Measurements from ENCODE around the gene CPNE4. TPM values are rescaled to one million over a fixed set of nuclear protein-coding genes. Genes with fewer than 3 reads are reported as not detected.

The CPNE4 gene
- total RNA-seq, 1 donor from 2014 or later = 0.26 TPM

DNA sequence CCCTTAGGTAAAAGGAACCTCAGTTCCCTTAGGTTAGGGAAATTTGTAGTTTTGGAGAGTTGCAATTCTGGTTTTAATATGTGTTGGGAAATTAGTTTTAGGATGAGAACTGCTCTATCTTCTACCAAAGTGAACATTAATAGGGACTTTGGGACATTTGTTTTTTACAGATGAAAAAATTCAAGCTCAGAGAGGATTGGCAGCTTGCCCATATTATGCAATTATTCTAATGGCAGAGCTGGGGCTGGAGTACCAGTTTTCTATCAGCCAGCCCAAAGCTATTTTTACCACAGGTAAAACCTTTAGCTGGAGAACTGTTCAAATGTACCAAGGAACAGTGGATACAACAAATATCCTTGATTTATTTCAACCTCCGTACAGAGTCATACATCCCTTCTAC, 127.0 kb downstream of the CPNE4 start:
- no peak overlapping the region for H3K27ac ChIP-seq
- intact Hi-C loops (cut with DNase I) = no loop called here
- no peaks in the 10 kb centered on the region for H3K9me3 ChIP-seq
- no peaks in the 10 kb centered on the region for H3K27me3 ChIP-seq
- TF ChIP-seq, protein P1, sequence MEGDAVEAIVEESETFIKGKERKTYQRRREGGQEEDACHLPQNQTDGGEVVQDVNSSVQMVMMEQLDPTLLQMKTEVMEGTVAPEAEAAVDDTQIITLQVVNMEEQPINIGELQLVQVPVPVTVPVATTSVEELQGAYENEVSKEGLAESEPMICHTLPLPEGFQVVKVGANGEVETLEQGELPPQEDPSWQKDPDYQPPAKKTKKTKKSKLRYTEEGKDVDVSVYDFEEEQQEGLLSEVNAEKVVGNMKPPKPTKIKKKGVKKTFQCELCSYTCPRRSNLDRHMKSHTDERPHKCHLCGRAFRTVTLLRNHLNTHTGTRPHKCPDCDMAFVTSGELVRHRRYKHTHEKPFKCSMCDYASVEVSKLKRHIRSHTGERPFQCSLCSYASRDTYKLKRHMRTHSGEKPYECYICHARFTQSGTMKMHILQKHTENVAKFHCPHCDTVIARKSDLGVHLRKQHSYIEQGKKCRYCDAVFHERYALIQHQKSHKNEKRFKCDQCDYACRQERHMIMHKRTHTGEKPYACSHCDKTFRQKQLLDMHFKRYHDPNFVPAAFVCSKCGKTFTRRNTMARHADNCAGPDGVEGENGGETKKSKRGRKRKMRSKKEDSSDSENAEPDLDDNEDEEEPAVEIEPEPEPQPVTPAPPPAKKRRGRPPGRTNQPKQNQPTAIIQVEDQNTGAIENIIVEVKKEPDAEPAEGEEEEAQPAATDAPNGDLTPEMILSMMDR (IDR thresholded peaks at IDR 0.05) = no peak
- ATAC-seq (no peak), DNase-seq (no peak)
- H3K4me1 ChIP-seq = no peaks in the 10 kb centered on the region
- no peak overlapping the region for H3K4me3 ChIP-seq
- no peaks in the 10 kb centered on the region for H3K36me3 ChIP-seq

DNA sequence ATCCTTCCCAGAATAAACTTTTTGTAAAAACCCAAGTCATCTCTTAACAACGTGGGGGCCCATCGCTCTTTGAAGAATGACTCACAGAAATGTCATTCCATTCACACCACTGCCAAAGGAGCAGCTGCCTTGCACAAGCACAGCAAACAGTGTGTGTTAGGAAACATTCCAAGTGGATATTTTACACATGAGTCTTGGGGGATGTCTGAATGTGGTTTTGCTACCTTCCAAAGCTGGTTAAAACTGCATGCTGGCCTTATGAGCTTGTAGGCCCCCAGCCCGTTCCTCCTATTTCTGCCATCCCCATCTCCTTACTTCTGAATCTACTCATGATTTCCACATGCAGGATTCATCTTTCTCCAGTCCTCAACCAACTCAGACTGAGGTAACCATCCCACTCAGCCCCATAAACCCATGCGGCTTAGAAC, 130.8 kb downstream of the CPNE4 start:
- Histone ChIP-seq H3K4me1 (no peaks in the 10 kb centered on the region), H3K27ac (no peak overlapping the region), H3K4me3 (no peak overlapping the region), H3K9me3 (no peaks in the 10 kb centered on the region), H3K36me3 (no peaks in the 10 kb centered on the region), H3K27me3 (no peaks in the 10 kb centered on the region)
- DNase-seq = no peak
- intact Hi-C loops (cut with DNase I) = no loop called here
- TF ChIP-seq, protein P1 (IDR thresholded peaks at IDR 0.05) = no peak
- no peak for ATAC-seq

DNA sequence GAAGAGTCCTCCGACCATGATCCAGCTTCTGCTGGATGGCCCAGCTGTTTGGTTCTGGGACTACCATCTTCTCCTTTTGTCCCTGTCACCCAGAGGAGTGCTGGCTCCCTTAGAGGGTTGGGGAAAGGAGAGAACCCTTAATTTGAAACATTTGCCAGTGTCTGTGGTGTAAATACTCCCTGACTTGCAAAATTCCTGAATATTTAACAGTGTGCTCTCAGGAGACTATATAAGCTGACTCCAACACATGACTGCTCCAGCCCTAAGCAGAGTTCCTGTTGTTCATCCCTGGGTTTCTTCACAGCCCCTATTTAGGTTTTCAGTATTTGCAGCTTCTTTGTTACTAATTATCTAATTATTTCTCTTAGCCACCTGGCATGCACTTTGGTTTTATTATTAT, 133.1 kb downstream of the CPNE4 start:
- TF ChIP-seq, protein P1 (IDR thresholded peaks at IDR 0.05) = no peak

DNA sequence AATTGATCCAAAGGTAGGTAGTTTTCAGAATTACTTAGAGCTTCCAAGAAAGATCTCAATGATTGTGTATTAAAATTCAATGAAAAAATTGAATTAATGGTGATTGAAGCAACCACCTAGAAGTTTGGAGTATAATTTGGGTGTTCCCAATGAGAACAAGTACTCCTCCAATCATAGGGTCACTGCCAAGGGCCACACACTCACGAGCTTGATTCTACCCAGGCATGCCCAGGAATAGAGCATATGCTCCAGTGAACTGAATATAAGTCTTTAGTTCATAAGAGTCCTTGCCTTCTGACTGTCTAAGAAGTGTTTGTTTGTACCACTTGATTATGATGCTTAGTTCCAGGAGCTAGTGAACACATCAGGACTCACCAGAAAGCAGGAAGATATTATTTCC, 133.9 kb downstream of the CPNE4 start:
- no peak for DNase-seq
- Histone ChIP-seq H3K4me1 (no peaks in the 10 kb centered on the region), H3K4me3 (no peak overlapping the region), H3K36me3 (no peaks in the 10 kb centered on the region), H3K27ac (no peak overlapping the region), H3K9me3 (no peaks in the 10 kb centered on the region), H3K27me3 (no peaks in the 10 kb centered on the region)
- TF ChIP-seq, protein P1 (IDR thresholded peaks at IDR 0.05) = no peak
- ATAC-seq = no peak
- intact Hi-C loops (cut with DNase I) = no loop called here

More for the DNA sequence above, 133.1 kb downstream of the CPNE4 start:
- Histone ChIP-seq H3K27ac (no peak overlapping the region), H3K4me1 (no peaks in the 10 kb centered on the region), H3K9me3 (no peaks in the 10 kb centered on the region), H3K27me3 (no peaks in the 10 kb centered on the region), H3K36me3 (no peaks in the 10 kb centered on the region), H3K4me3 (no peak overlapping the region)
- no peak for ATAC-seq
- intact Hi-C loops (cut with DNase I) = no loop called here
- no peak for DNase-seq

DNA sequence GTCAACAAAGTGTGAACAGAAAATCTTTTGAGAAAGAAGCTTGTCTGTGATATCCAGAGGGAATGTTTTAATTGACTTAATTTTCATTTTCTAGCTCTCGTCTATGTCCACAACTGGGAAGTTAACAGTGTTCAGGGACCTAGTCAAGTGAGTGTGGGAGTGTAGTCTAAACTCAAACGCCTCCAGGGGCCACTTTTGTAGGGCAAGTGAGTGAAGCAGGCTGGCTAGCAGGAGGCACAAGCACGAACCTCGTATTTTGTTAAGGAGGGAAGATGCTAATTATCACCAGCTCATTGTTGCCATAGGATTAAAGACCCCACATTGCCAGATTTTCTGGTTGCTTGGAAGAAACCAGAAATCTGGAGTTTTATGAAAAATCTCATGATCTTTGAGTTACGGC, 135.8 kb downstream of the CPNE4 start:
- intact Hi-C loops (cut with DNase I) = no loop called here

More for the DNA sequence above, 135.8 kb downstream of the CPNE4 start:
- H3K9me3 ChIP-seq = no peaks in the 10 kb centered on the region
- TF ChIP-seq, protein P1 (IDR thresholded peaks at IDR 0.05) = no peak
- H3K4me1 ChIP-seq = no peaks in the 10 kb centered on the region
- H3K27me3 ChIP-seq = no peaks in the 10 kb centered on the region
- no peak overlapping the region for H3K27ac ChIP-seq
- H3K36me3 ChIP-seq = no peaks in the 10 kb centered on the region
- DNase-seq (no peak), ATAC-seq (no peak)
- no peak overlapping the region for H3K4me3 ChIP-seq
